ENCODE measurements around the gene PIMREG.

PIMREG gene

DNA sequence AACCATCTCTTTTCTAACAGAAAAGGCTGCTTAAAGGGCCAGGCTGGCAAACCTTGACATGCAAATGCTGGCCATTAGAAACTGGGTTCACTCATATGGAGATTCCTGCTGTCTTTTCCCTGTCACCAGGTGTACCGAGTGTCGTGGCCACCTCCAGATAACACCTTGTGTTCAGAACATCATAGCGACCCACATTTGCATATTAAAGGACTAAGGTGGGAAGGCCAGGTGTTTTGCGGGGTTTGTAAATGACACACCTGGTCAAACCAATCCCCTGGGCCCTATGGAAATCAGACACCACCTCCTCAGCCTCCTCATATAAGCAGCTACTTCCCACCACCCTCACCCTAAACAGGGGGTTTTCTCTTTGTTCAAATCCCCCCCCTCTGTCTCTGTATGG, 6.8 kb upstream of the PIMREG start:
- Histone ChIP-seq H3K36me3 (ENCODE audit: low read depth) (no peaks in the 10 kb centered on the region), H3K27ac (ENCODE audit: poor library complexity, severe bottlenecking) (no peak overlapping the region), H3K4me3 (ENCODE audit: severe bottlenecking) (no peak overlapping the region), H3K9me3 (ENCODE audit: severe bottlenecking) (no peaks in the 10 kb centered on the region), H3K27me3 (ENCODE audit: insufficient read depth, poor library complexity, severe bottlenecking) (no peaks in the 10 kb centered on the region), H3K4me1 (ENCODE audit: insufficient read depth, poor library complexity, severe bottlenecking) (no peaks in the 10 kb centered on the region)
- ATAC-seq (ENCODE audit: low read depth), result no peak
- TF ChIP-seq, protein P1, sequence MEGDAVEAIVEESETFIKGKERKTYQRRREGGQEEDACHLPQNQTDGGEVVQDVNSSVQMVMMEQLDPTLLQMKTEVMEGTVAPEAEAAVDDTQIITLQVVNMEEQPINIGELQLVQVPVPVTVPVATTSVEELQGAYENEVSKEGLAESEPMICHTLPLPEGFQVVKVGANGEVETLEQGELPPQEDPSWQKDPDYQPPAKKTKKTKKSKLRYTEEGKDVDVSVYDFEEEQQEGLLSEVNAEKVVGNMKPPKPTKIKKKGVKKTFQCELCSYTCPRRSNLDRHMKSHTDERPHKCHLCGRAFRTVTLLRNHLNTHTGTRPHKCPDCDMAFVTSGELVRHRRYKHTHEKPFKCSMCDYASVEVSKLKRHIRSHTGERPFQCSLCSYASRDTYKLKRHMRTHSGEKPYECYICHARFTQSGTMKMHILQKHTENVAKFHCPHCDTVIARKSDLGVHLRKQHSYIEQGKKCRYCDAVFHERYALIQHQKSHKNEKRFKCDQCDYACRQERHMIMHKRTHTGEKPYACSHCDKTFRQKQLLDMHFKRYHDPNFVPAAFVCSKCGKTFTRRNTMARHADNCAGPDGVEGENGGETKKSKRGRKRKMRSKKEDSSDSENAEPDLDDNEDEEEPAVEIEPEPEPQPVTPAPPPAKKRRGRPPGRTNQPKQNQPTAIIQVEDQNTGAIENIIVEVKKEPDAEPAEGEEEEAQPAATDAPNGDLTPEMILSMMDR (IDR thresholded peaks at IDR 0.05; ENCODE audit: poor library complexity, severe bottlenecking), result no peak
- DNase-seq (ENCODE audit: low spot score), result no peak

DNA sequence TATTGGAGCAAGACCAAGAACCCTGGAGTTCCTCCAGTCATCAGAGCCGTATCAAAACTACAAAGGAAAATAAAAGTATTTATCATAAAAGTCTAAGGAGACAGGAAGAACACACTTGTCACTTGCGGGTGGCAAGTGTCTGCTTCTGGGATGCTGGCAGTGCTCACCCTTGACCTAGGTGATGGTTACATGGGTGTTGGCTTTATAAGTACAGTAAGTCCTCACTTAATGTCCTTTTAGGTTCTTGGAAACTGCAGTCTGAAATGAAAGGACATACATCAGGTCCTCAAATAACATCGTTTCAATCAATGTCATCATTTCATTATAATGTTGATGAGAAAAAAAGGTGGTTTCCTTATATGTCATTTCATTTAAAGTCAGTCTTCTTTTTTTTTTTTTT, 6.3 kb upstream of the PIMREG start:
- no peak for DNase-seq (ENCODE audit: low spot score)
- no peak overlapping the region for H3K4me3 ChIP-seq (ENCODE audit: severe bottlenecking)
- H3K9me3 ChIP-seq (ENCODE audit: severe bottlenecking), result no peaks in the 10 kb centered on the region
- no peaks in the 10 kb centered on the region for H3K27me3 ChIP-seq (ENCODE audit: insufficient read depth, poor library complexity, severe bottlenecking)
- H3K36me3 ChIP-seq (ENCODE audit: low read depth), result no peaks in the 10 kb centered on the region
- H3K4me1 ChIP-seq (ENCODE audit: insufficient read depth, poor library complexity, severe bottlenecking), result no peaks in the 10 kb centered on the region
- TF ChIP-seq, protein P1 (IDR thresholded peaks at IDR 0.05; ENCODE audit: poor library complexity, severe bottlenecking), result no peak
- H3K27ac ChIP-seq (ENCODE audit: poor library complexity, severe bottlenecking), result no peak overlapping the region
- ATAC-seq (ENCODE audit: low read depth), result no peak

DNA sequence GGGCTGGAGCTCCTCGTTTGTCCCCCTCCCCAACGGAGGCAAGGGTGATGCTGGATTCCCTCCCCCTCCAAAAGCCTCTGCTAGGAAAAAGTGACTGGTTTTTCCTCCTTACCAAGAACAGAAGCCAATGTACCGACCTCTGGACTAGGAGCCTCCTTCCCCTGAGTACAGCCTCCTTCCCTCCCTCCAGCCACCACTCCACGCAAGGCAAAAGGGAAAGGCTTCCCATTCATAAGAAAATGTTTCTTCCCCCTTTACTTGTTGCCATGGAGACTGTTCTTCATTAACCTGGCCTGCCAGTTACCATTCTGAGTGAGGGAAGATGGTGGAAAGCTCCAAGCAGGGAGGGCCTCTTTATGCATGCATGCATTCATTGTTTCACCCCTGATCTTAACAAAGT, 4.3 kb upstream of the PIMREG start:
- H3K27me3 ChIP-seq (ENCODE audit: insufficient read depth, poor library complexity, severe bottlenecking), result no peaks in the 10 kb centered on the region
- H3K9me3 ChIP-seq (ENCODE audit: severe bottlenecking), result no peaks in the 10 kb centered on the region
- DNase-seq (ENCODE audit: low spot score) (no peak), ATAC-seq (ENCODE audit: low read depth) (no peak)
- no peaks in the 10 kb centered on the region for H3K4me1 ChIP-seq (ENCODE audit: insufficient read depth, poor library complexity, severe bottlenecking)
- TF ChIP-seq, protein P1 (IDR thresholded peaks at IDR 0.05; ENCODE audit: poor library complexity, severe bottlenecking), result no peak
- H3K27ac ChIP-seq (ENCODE audit: poor library complexity, severe bottlenecking), result no peak overlapping the region
- no peaks in the 10 kb centered on the region for H3K36me3 ChIP-seq (ENCODE audit: low read depth)
- no peak overlapping the region for H3K4me3 ChIP-seq (ENCODE audit: severe bottlenecking)

DNA sequence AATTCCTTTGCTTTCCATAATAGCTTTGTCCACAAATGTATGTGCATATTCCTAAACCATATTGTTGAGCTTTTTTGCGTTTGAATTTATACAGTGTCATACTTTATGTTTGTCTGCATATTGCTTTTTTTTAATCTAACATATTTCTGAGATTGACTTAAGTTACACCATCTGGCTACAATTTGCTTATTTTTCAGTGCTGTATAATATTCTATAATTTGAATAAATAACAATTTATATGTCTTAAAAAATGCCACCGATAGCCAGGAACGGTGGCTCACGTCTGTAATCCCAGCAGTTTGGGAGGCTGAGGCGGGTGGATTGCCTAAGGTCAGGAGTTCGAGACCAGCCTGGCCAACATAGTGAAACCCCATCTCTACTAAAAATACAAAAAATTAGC, 1.5 kb upstream of the PIMREG start:
- TF ChIP-seq, protein P1 (IDR thresholded peaks at IDR 0.05; ENCODE audit: poor library complexity, severe bottlenecking), result no peak
- Histone ChIP-seq H3K27ac (ENCODE audit: poor library complexity, severe bottlenecking) (no peak overlapping the region), H3K27me3 (ENCODE audit: insufficient read depth, poor library complexity, severe bottlenecking) (no peaks in the 10 kb centered on the region), H3K4me1 (ENCODE audit: insufficient read depth, poor library complexity, severe bottlenecking) (no peaks in the 10 kb centered on the region), H3K36me3 (ENCODE audit: low read depth) (peaks cover 15% of the 10 kb centered on the region), H3K9me3 (ENCODE audit: severe bottlenecking) (no peaks in the 10 kb centered on the region), H3K4me3 (ENCODE audit: severe bottlenecking) (no peak overlapping the region)
- no peak for DNase-seq (ENCODE audit: low spot score)
- ATAC-seq (ENCODE audit: low read depth), result no peak

DNA sequence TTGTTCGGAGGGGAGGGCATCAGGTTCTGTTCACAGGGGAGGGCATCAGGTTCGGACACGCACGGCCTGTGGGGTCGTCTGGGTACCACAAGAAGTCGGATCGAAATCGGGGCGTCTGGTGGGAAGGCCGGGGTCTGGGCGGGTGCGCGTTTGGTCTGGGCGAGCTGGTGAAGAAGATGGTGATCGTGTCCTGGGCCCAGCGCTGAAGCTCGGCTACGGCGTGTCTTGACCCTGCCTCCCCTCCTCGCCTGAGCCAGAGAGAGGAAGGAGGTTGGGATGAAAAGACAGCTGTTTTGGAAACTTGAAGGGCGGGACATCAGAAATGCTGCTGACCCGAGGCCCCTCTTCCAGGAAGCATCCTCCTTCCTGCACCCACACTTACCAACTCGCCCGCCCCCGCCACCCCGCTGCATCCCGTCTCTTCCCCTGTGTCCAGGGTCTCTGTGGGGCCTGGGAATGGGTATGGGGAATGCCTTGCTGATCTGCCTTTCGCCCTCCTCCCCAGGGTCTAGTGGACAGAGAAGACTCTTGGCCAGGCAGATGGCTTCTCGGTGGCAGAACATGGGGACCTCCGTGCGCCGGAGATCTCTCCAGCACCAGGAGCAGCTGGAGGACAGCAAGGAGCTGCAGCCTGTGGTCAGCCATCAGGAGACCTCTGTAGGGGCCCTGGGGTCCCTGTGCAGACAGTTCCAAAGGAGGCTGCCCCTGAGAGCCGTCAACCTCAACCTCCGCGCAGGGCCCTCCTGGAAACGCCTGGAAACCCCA, 498 bp downstream of the PIMREG start:
- DNase-seq (ENCODE audit: low spot score) (no peak), ATAC-seq (ENCODE audit: low read depth) (no peak)
- no peak overlapping the region for H3K27ac ChIP-seq (ENCODE audit: poor library complexity, severe bottlenecking)

More for the DNA sequence above, 498 bp downstream of the PIMREG start:
- H3K36me3 ChIP-seq (ENCODE audit: low read depth), result peaks cover 27% of the 10 kb centered on the region
- TF ChIP-seq, protein P1 (IDR thresholded peaks at IDR 0.05; ENCODE audit: poor library complexity, severe bottlenecking), result no peak
- no peaks in the 10 kb centered on the region for H3K4me1 ChIP-seq (ENCODE audit: insufficient read depth, poor library complexity, severe bottlenecking)
- H3K27me3 ChIP-seq (ENCODE audit: insufficient read depth, poor library complexity, severe bottlenecking), result no peaks in the 10 kb centered on the region
- H3K4me3 ChIP-seq (ENCODE audit: severe bottlenecking), result peak overlapping the region; percentile 60
- H3K9me3 ChIP-seq (ENCODE audit: severe bottlenecking), result no peaks in the 10 kb centered on the region

Data from RWPE2 (cell line).